ENCODE results near the gene CXXC5. TPM values are rescaled to one million over a fixed set of nuclear protein-coding genes. Genes with fewer than 3 reads are reported as not detected.

CXXC5 gene
- total and polyA plus RNA-seq, 2 of the 4 experiments (the other 2 are of a cell fraction), result 24.9 to 35.7 TPM

DNA sequence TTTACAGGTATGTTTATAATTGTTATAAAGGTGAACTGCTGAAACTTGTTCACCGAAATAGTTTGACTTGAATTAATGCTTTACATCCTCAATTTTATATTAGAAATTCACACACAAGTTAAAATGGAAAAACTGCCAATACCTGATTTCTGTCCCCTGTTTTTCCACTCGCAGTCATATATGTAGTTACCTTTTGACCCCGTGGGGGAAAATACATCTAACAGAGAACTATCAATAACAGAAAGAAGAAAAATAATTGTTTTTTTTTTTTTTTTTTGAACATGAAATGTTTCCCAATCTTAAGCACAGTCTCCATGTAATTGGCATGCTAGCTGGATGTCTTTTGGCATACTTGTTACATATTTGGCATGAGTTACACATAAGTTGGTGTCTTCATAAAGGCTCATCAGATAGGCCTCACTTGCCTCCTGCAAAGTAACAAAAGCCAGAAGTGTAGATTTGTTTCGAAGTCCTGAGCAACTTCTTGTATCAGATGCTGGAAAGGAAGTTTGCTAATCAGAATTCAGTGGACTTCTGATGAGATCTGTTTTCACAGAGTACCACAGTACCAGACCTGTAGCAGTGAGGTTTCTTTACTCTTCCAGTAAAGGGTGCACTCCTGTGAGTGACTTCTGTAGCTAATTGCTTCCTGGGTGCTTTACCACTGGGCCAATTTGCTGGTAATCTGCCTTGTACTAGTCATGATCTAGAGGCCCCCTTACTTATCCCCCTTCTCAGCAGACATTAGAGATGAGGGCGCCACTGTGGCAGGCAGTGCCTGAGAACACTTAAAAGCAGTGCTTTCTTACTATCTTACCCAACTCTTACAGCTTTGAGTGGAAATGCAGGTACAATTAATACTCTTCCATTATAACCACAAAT, 36.2 kb upstream of the CXXC5 start:
- BruUV-seq (replicated peaks), result no TSS peak
- Histone ChIP-seq H2AK9ac (replicated peaks; ENCODE audit: low read depth, low read length, poor library complexity) (no peak overlapping the region), H3K4me3 (ENCODE audit: insufficient read depth, low read depth, low read length) (no peak overlapping the region), H4K8ac (ENCODE audit: low read depth in 2 of 2, low read length in 2 of 2) (no peak overlapping the region), H4K91ac (ENCODE audit: insufficient read depth, low read depth, low read length) (no peak overlapping the region), H3K36me3 (ENCODE audit: control insufficient read depth, insufficient read depth, low read length) (peaks cover 9% of the 10 kb centered on the region), H3K27me3 (ENCODE audit: control insufficient read depth, insufficient read depth, low read length) (no peaks in the 10 kb centered on the region), H3K18ac (ENCODE audit: low read depth, low read length) (no peak overlapping the region), H2BK15ac (ENCODE audit: low read depth, low read length) (no peak overlapping the region), H2BK120ac (ENCODE audit: low read depth, low read length) (no peak overlapping the region), H2BK20ac (ENCODE audit: low read depth, low read length) (no peak overlapping the region), H3K4me2 (ENCODE audit: low read depth, low read length) (no peak overlapping the region), H4K20me1 (ENCODE audit: insufficient read depth, low read length) (peaks cover 11% of the 10 kb centered on the region; the same call in 1 of the 2 replicates), H3K9me3 (ENCODE audit: control insufficient read depth, insufficient read depth, low read length) (no peaks in the 10 kb centered on the region), H3K79me1 (ENCODE audit: low read depth in 1 of 2, low read length in 2 of 2) (peaks cover 24 to 48% of the 10 kb centered on the region in 2 experiments), H3K23ac (ENCODE audit: low read depth, low read length) (peak overlapping the region; percentile 37), H3K27ac (ENCODE audit: insufficient read depth, low read length) (no peak overlapping the region), H3K56ac (ENCODE audit: extremely low read depth, insufficient read depth, low read length) (no peak overlapping the region), H3K14ac (replicated peaks; ENCODE audit: low read depth, low read length) (no peak overlapping the region), H3K9me1 (ENCODE audit: insufficient read depth, low read length) (no peaks in the 10 kb centered on the region), H2AFZ (replicated peaks; ENCODE audit: low read length, poor library complexity) (no peak overlapping the region), H3K4ac (ENCODE audit: low read depth, low read length) (no peak overlapping the region), H3K4me1 (ENCODE audit: control insufficient read depth, insufficient read depth, low read length) (no peaks in the 10 kb centered on the region), H2AK5ac (ENCODE audit: low read depth, low read length) (no peak overlapping the region), H2BK5ac (ENCODE audit: low read depth, low read length, poor library complexity, severe bottlenecking) (no peak overlapping the region), H3K9ac (ENCODE audit: low read depth, low read length) (no peak overlapping the region), H4K5ac (ENCODE audit: low read depth, low read length) (no peak overlapping the region)
- dilution Hi-C loops (cut with HindIII; ENCODE audit: low sequenced_read_pairs, unreplicated experiment) (no loop called here), intact Hi-C loops (cut with micrococcal nuclease) (no loop called here), in situ Hi-C loops (cut with MboI; ENCODE audit: low sequenced_read_pairs) (no loop called here)
- ATAC-seq (ENCODE audit: low read depth), result no peak
- WGBS, 2 experiments (ENCODE audit: extremely low coverage in 2 of 2, insufficient read length in 1 of 2), result no CpG with 5 or more reads among the region's 5 CpGs
- DNase-seq, result no peak
- ChIA-PET CTCF (interaction anchor here (1.0 kb wide), 1 partner anchor 37 kb away, joined by 4 read pairs; no protein-coding TSS in a partner anchor), POLR2A (ENCODE audit: unreplicated experiment) (no interaction called here)
- TF ChIP-seq CHD1 (IDR thresholded peaks at IDR 0.05; ENCODE audit: low read depth, low read length) (no peak), RFX5 (IDR thresholded peaks at IDR 0.05; ENCODE audit: low read depth, low read length) (no peak), POLR2A (IDR thresholded peaks at IDR 0.05; ENCODE audit: low read depth, low read length) (no peak), SMC3 (IDR thresholded peaks at IDR 0.05; ENCODE audit: low read depth, low read length) (no peak), RAD21 (IDR thresholded peaks at IDR 0.05; ENCODE audit: low read length) (no peak), CEBPB (IDR thresholded peaks at IDR 0.05; ENCODE audit: low read depth, low read length) (no peak), MXI1 (IDR thresholded peaks at IDR 0.05; ENCODE audit: borderline replicate concordance, low read depth, low read length) (no peak)
- TF ChIP-seq, protein P1, sequence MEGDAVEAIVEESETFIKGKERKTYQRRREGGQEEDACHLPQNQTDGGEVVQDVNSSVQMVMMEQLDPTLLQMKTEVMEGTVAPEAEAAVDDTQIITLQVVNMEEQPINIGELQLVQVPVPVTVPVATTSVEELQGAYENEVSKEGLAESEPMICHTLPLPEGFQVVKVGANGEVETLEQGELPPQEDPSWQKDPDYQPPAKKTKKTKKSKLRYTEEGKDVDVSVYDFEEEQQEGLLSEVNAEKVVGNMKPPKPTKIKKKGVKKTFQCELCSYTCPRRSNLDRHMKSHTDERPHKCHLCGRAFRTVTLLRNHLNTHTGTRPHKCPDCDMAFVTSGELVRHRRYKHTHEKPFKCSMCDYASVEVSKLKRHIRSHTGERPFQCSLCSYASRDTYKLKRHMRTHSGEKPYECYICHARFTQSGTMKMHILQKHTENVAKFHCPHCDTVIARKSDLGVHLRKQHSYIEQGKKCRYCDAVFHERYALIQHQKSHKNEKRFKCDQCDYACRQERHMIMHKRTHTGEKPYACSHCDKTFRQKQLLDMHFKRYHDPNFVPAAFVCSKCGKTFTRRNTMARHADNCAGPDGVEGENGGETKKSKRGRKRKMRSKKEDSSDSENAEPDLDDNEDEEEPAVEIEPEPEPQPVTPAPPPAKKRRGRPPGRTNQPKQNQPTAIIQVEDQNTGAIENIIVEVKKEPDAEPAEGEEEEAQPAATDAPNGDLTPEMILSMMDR (conservative IDR thresholded peaks at IDR 0.05; ENCODE audit: low read depth, low read length), result no peak
- TF ChIP-seq, protein P2, sequence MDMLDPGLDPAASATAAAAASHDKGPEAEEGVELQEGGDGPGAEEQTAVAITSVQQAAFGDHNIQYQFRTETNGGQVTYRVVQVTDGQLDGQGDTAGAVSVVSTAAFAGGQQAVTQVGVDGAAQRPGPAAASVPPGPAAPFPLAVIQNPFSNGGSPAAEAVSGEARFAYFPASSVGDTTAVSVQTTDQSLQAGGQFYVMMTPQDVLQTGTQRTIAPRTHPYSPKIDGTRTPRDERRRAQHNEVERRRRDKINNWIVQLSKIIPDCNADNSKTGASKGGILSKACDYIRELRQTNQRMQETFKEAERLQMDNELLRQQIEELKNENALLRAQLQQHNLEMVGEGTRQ (IDR thresholded peaks at IDR 0.05; ENCODE audit: low read depth, low read length), result no peak
- TF ChIP-seq, protein P3, sequence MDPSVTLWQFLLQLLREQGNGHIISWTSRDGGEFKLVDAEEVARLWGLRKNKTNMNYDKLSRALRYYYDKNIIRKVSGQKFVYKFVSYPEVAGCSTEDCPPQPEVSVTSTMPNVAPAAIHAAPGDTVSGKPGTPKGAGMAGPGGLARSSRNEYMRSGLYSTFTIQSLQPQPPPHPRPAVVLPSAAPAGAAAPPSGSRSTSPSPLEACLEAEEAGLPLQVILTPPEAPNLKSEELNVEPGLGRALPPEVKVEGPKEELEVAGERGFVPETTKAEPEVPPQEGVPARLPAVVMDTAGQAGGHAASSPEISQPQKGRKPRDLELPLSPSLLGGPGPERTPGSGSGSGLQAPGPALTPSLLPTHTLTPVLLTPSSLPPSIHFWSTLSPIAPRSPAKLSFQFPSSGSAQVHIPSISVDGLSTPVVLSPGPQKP (IDR thresholded peaks at IDR 0.05; ENCODE audit: borderline replicate concordance, low read depth, low read length), result no peak

All from IMR-90 (cell line).